Activated CD4-positive, alpha-beta T cell treated with anti-CD3 and anti-CD28 coated beads, Interleukin-2, amount 10 ng/mL, durations not matched to agents 24 days and 14 days (primary cell): ENCODE results near the gene DLG2. TPM values are rescaled to one million over a fixed set of nuclear protein-coding genes. Genes with fewer than 3 reads are reported as not detected.
"Not testable (repeated sequence)": the region's sequence is repeated elsewhere in the genome, so short reads cannot be mapped to it uniquely, and the experiment has no call there.

Source experiments
- DNase-seq: peaks from one replicate; pipeline ENCODE4 v3.0.0; 2022
- H3K27ac Mint-ChIP-seq: one replicate; pipeline ENCODE4 v1.8.0; 2022; ENCODE audit warnings: mild to moderate bottlenecking, mixed read lengths
- H3K27me3 Mint-ChIP-seq: one replicate; pipeline ENCODE4 v1.8.0; 2022; ENCODE audit warnings: mixed read lengths
- H3K36me3 Mint-ChIP-seq: one replicate; pipeline ENCODE4 v1.8.0; 2022; ENCODE audit warnings: low read depth, mild to moderate bottlenecking, mixed read lengths
- H3K4me1 Mint-ChIP-seq: one replicate; pipeline ENCODE4 v1.8.0; 2021; ENCODE audit warnings: mixed read lengths
- H3K4me3 Mint-ChIP-seq: one replicate; pipeline ENCODE4 v1.8.0; 2022; ENCODE audit warnings: mild to moderate bottlenecking, moderate library complexity, mixed read lengths
- H3K9me3 Mint-ChIP-seq: one replicate; pipeline ENCODE4 v1.8.0; 2021; ENCODE audit warnings: mixed read lengths
- intact Hi-C: fragments of 100-400 bp; cut with micrococcal nuclease; formaldehyde crosslinking; loops from one replicate; pipeline ENCODE4 v1.15.1; 2023
- total RNA-seq: library from RNA; stranded (reverse); gene quantifications from 2 replicates; pipeline ENCODE4 v1.2.3, GENCODE V29; 2022

DLG2 gene
- total RNA-seq, 1 donor from 2014 or later, result 1.0 TPM

- H3K9me3 Mint-ChIP-seq, result peaks cover 12% of the 10 kb centered on the region
- no peaks in the 10 kb centered on the region for H3K27me3 Mint-ChIP-seq
- no peak overlapping the region for H3K27ac Mint-ChIP-seq
- intact Hi-C loops, result no loop called here
- no peak overlapping the region for H3K4me3 Mint-ChIP-seq
- DNase-seq, result no peak
- H3K36me3 Mint-ChIP-seq, result no peaks in the 10 kb centered on the region
- H3K4me1 Mint-ChIP-seq, result no peaks in the 10 kb centered on the region
These were observed 203.3 kb downstream of the DLG2 start for GRCh38 chr11:85423794-85424193.

- intact Hi-C loops, result no loop called here
- H3K9me3 Mint-ChIP-seq, result peaks cover 9% of the 10 kb centered on the region
- no peak overlapping the region for H3K27ac Mint-ChIP-seq
- H3K27me3 Mint-ChIP-seq, result no peaks in the 10 kb centered on the region
- no peak for DNase-seq
- H3K36me3 Mint-ChIP-seq, result no peaks in the 10 kb centered on the region
- H3K4me3 Mint-ChIP-seq, result no peak overlapping the region
- H3K4me1 Mint-ChIP-seq, result no peaks in the 10 kb centered on the region
These were observed 203.8 kb downstream of the DLG2 start for GRCh38 chr11:85423316-85423715.

- H3K4me3 Mint-ChIP-seq, result no peak overlapping the region
- no peaks in the 10 kb centered on the region for H3K27me3 Mint-ChIP-seq
- H3K36me3 Mint-ChIP-seq, result no peaks in the 10 kb centered on the region
- H3K4me1 Mint-ChIP-seq, result no peaks in the 10 kb centered on the region
- DNase-seq, result no peak
- intact Hi-C loops, result no loop called here
- no peak overlapping the region for H3K27ac Mint-ChIP-seq
- peaks cover 18% of the 10 kb centered on the region for H3K9me3 Mint-ChIP-seq
These were observed 213.0 kb downstream of the DLG2 start for GRCh38 chr11:85414175-85414574.

- Mint-ChIP-seq H3K36me3 (no peaks in the 10 kb centered on the region), H3K4me1 (no peaks in the 10 kb centered on the region), H3K4me3 (no peak overlapping the region), H3K9me3 (peaks cover 4% of the 10 kb centered on the region), H3K27me3 (no peaks in the 10 kb centered on the region), H3K27ac (no peak overlapping the region)
- intact Hi-C loops, result no loop called here
- no peak for DNase-seq
These were observed 219.5 kb downstream of the DLG2 start for GRCh38 chr11:85407648-85408047.

GRCh38 chr11:85406841-85407240, 220.3 kb downstream of the DLG2 start:
- intact Hi-C loops, result no loop called here
- Mint-ChIP-seq H3K27ac (no peak overlapping the region), H3K27me3 (no peaks in the 10 kb centered on the region), H3K4me3 (no peak overlapping the region), H3K36me3 (no peaks in the 10 kb centered on the region), H3K4me1 (no peaks in the 10 kb centered on the region), H3K9me3 (peaks cover 2% of the 10 kb centered on the region)
- no peak for DNase-seq

- no peak for DNase-seq
- H3K27me3 Mint-ChIP-seq, result no peaks in the 10 kb centered on the region
- intact Hi-C loops, result no loop called here
- H3K9me3 Mint-ChIP-seq, result no peaks in the 10 kb centered on the region
- H3K4me3 Mint-ChIP-seq, result no peak overlapping the region
- H3K4me1 Mint-ChIP-seq, result no peaks in the 10 kb centered on the region
- H3K36me3 Mint-ChIP-seq, result no peaks in the 10 kb centered on the region
- H3K27ac Mint-ChIP-seq, result no peak overlapping the region
These were observed 220.8 kb downstream of the DLG2 start for GRCh38 chr11:85406316-85406715.

- H3K4me1 Mint-ChIP-seq, DNase-seq, H3K36me3 Mint-ChIP-seq, H3K27ac Mint-ChIP-seq, H3K27me3 Mint-ChIP-seq, intact Hi-C loops, H3K4me3 Mint-ChIP-seq: not testable (repeated sequence)
- H3K9me3 Mint-ChIP-seq, result peaks cover 21% of the 10 kb centered on the region
These were observed 231.6 kb downstream of the DLG2 start for GRCh38 chr11:85395515-85396055.

GRCh38 chr11:85394283-85394682, 232.9 kb downstream of the DLG2 start:
- no peaks in the 10 kb centered on the region for H3K36me3 Mint-ChIP-seq
- no peak overlapping the region for H3K4me3 Mint-ChIP-seq
- H3K9me3 Mint-ChIP-seq, result peaks cover 21% of the 10 kb centered on the region

GRCh38 chr11:85391141-85391540, 236.0 kb downstream of the DLG2 start:
- Mint-ChIP-seq H3K27me3 (no peaks in the 10 kb centered on the region), H3K27ac (no peak overlapping the region), H3K9me3 (peaks cover 10% of the 10 kb centered on the region), H3K4me3 (no peak overlapping the region), H3K4me1 (no peaks in the 10 kb centered on the region), H3K36me3 (no peaks in the 10 kb centered on the region)
- no peak for DNase-seq
- intact Hi-C loops, result no loop called here

More at GRCh38 chr11:85394283-85394682, 232.9 kb downstream of the DLG2 start:
- H3K4me1 Mint-ChIP-seq, result no peaks in the 10 kb centered on the region
- intact Hi-C loops, result no loop called here
- DNase-seq, result no peak
- H3K27me3 Mint-ChIP-seq, result no peaks in the 10 kb centered on the region
- H3K27ac Mint-ChIP-seq, result no peak overlapping the region

- Mint-ChIP-seq H3K27me3 (no peaks in the 10 kb centered on the region), H3K9me3 (no peaks in the 10 kb centered on the region), H3K36me3 (no peaks in the 10 kb centered on the region), H3K27ac (no peak overlapping the region), H3K4me1 (no peaks in the 10 kb centered on the region), H3K4me3 (no peak overlapping the region)
- no peak for DNase-seq
- intact Hi-C loops, result no loop called here
These were observed 241.6 kb downstream of the DLG2 start for GRCh38 chr11:85385547-85385946.

- Mint-ChIP-seq H3K27ac (no peak overlapping the region), H3K4me1 (no peaks in the 10 kb centered on the region), H3K36me3 (no peaks in the 10 kb centered on the region), H3K4me3 (no peak overlapping the region), H3K9me3 (no peaks in the 10 kb centered on the region), H3K27me3 (no peaks in the 10 kb centered on the region)
- intact Hi-C loops, result no loop called here
- DNase-seq, result no peak
These were observed 242.0 kb downstream of the DLG2 start for GRCh38 chr11:85385111-85385510.

- Mint-ChIP-seq H3K27ac (no peak overlapping the region), H3K27me3 (no peaks in the 10 kb centered on the region), H3K36me3 (no peaks in the 10 kb centered on the region), H3K4me3 (no peak overlapping the region), H3K4me1 (no peaks in the 10 kb centered on the region), H3K9me3 (no peaks in the 10 kb centered on the region)
- no peak for DNase-seq
- intact Hi-C loops, result no loop called here
These were observed 248.1 kb downstream of the DLG2 start for GRCh38 chr11:85379066-85379465.

GRCh38 chr11:85377901-85378300, 249.2 kb downstream of the DLG2 start:
- no peaks in the 10 kb centered on the region for H3K27me3 Mint-ChIP-seq
- H3K4me1 Mint-ChIP-seq, result no peaks in the 10 kb centered on the region
- H3K27ac Mint-ChIP-seq, result no peak overlapping the region
- no peak for DNase-seq
- intact Hi-C loops, result no loop called here
- H3K9me3 Mint-ChIP-seq, result no peaks in the 10 kb centered on the region
- no peak overlapping the region for H3K4me3 Mint-ChIP-seq
- no peaks in the 10 kb centered on the region for H3K36me3 Mint-ChIP-seq

- Mint-ChIP-seq H3K9me3 (peaks cover 4% of the 10 kb centered on the region), H3K4me3 (no peak overlapping the region), H3K27ac (no peak overlapping the region), H3K4me1 (no peaks in the 10 kb centered on the region), H3K27me3 (no peaks in the 10 kb centered on the region), H3K36me3 (no peaks in the 10 kb centered on the region)
- intact Hi-C loops, result no loop called here
- no peak for DNase-seq
These were observed 267.3 kb downstream of the DLG2 start for GRCh38 chr11:85359859-85360258.

- no peak for DNase-seq
- Mint-ChIP-seq H3K27me3 (no peaks in the 10 kb centered on the region), H3K9me3 (peaks cover 4% of the 10 kb centered on the region), H3K4me1 (no peaks in the 10 kb centered on the region), H3K27ac (no peak overlapping the region), H3K36me3 (no peaks in the 10 kb centered on the region), H3K4me3 (no peak overlapping the region)
- intact Hi-C loops, result no loop called here
These were observed 271.2 kb downstream of the DLG2 start for GRCh38 chr11:85355921-85356320.
